ENCODE results near the gene CORO7. TPM values are rescaled to one million over a fixed set of nuclear protein-coding genes. Genes with fewer than 3 reads are reported as not detected.
A peak's percentile ranks its signal among the peaks of the same experiment; 100 is the strongest.

The CORO7 gene
- total and polyA plus RNA-seq, 10 donors = 29.7 to 177 (median 117) TPM

GRCh38 chr16:4389051-4389955, 27.1 kb downstream of the CORO7 start:
- WGBS, 5 donors = 59 to 83% (median 69%) methylated on average over 14 to 27 of the region's 27 CpGs
- peaks cover 0 to 96% (median 38%) of the 10 kb centered on the region in 6 donors for H3K4me1 ChIP-seq
- H3K4me3 ChIP-seq = no peak overlapping the region
- peak overlapping the region in 7 of 8 donors; percentile 54 to 76 (median 69) for H3K27ac ChIP-seq
- intact Hi-C loops (cut with DNase I; ENCODE audit: low total_unique reads) = no loop called here
- no peak for DNase-seq
- H3K9me3 ChIP-seq = no peaks in the 10 kb centered on the region
- TF ChIP-seq POLR2A (IDR thresholded peaks at IDR 0.05) = no peak
- no peak for TF ChIP-seq CTCF (IDR thresholded peaks at IDR 0.05 in 8 of 11, conservative IDR thresholded peaks at IDR 0.05 in 3 of 11)
- TF ChIP-seq POLR2AphosphoS5 (IDR thresholded peaks at IDR 0.05) = peak; percentile 31 to 67 (median 36)
- no peaks in the 10 kb centered on the region for H3K27me3 ChIP-seq (replicated peaks in 1 of 7)
- H3K36me3 ChIP-seq = peaks cover 4 to 100% (median 87%) of the 10 kb centered on the region in 6 donors

GRCh38 chr16:4388271-4389021, 27.9 kb downstream of the CORO7 start:
- peaks cover 4 to 100% (median 92%) of the 10 kb centered on the region in 6 donors for H3K36me3 ChIP-seq
- peak overlapping the region; percentile 20 to 76 (median 68) for H3K27ac ChIP-seq
- no peak for TF ChIP-seq POLR2A (IDR thresholded peaks at IDR 0.05)
- no peak for TF ChIP-seq POLR2AphosphoS5 (IDR thresholded peaks at IDR 0.05)
- no peaks in the 10 kb centered on the region for H3K9me3 ChIP-seq
- H3K4me3 ChIP-seq = no peak overlapping the region
- DNase-seq = no peak
- H3K4me1 ChIP-seq = peaks cover 0 to 96% (median 41%) of the 10 kb centered on the region in 6 donors
- WGBS, 5 donors = 75 to 91% (median 84%) methylated on average over 10 to 19 of the region's 19 CpGs
- intact Hi-C loops (cut with DNase I; ENCODE audit: low total_unique reads) = no loop called here
- H3K27me3 ChIP-seq (replicated peaks in 1 of 7) = no peaks in the 10 kb centered on the region

- whole genome bisulfite sequencing, 5 donors = 95 to 100% (median 96%) methylated on average over 6 to 20 of the region's 20 CpGs
- Histone ChIP-seq H3K36me3 (peaks cover 4 to 100% (median 91%) of the 10 kb centered on the region in 6 donors), H3K27me3 (replicated peaks in 1 of 7) (no peaks in the 10 kb centered on the region), H3K9me3 (no peaks in the 10 kb centered on the region), H3K4me3 (no peak overlapping the region), H3K27ac (peak overlapping the region in 5 of 8 donors; percentile 26 to 76 (median 65)), H3K4me1 (peaks cover 0 to 98% (median 40%) of the 10 kb centered on the region in 6 donors)
- intact Hi-C loops (cut with DNase I; ENCODE audit: low total_unique reads) = no loop called here
- TF ChIP-seq POLR2AphosphoS5 (IDR thresholded peaks at IDR 0.05) = peak in 1 of 3 donors; percentile 67
- no peak for TF ChIP-seq POLR2A (IDR thresholded peaks at IDR 0.05)
- no peak for DNase-seq
Measured at GRCh38 chr16:4387781-4388180, 28.6 kb downstream of the CORO7 start.

- H3K27ac ChIP-seq = peak overlapping the region in 5 of 8 donors; percentile 47 to 76 (median 65)
- H3K4me3 ChIP-seq = no peak overlapping the region
- no peak for TF ChIP-seq CTCF (IDR thresholded peaks at IDR 0.05 in 8 of 11, conservative IDR thresholded peaks at IDR 0.05 in 3 of 11)
- no peak for TF ChIP-seq POLR2AphosphoS5 (IDR thresholded peaks at IDR 0.05)
- no peak for TF ChIP-seq POLR2A (IDR thresholded peaks at IDR 0.05)
- intact Hi-C loops (cut with DNase I; ENCODE audit: low total_unique reads) = no loop called here
- H3K9me3 ChIP-seq = no peaks in the 10 kb centered on the region
- DNase-seq = no peak
- no peaks in the 10 kb centered on the region for H3K27me3 ChIP-seq (replicated peaks in 1 of 7)
- H3K36me3 ChIP-seq = peaks cover 4 to 100% (median 90%) of the 10 kb centered on the region in 6 donors
- 82 to 89% (median 86%) methylated on average over 10 of the region's 10 CpGs for WGBS, 5 donors
- peaks cover 0 to 90% (median 37%) of the 10 kb centered on the region in 6 donors for H3K4me1 ChIP-seq
Measured at GRCh38 chr16:4386951-4387565, 29.3 kb downstream of the CORO7 start.
